ENCODE results near the gene ABCE1. TPM values are rescaled to one million over a fixed set of nuclear protein-coding genes. Genes with fewer than 3 reads are reported as not detected.

Gene ABCE1
- total RNA-seq, 4 donors from 2014 or later = 42.9 to 79.3 (median 62.5) TPM

- Histone ChIP-seq H3K27ac (no peak overlapping the region), H3K4me1 (no peaks in the 10 kb centered on the region), H3K27me3 (no peaks in the 10 kb centered on the region), H3K4me3 (no peak overlapping the region), H3K36me3 (peaks cover 0 to 17% of the 10 kb centered on the region in 2 donors), H3K9me3 (no peaks in the 10 kb centered on the region)
- in situ Hi-C loops (cut with MboI; ENCODE audit: low sequenced_read_pairs in 4 of 4) = no loop called here
- no peak for DNase-seq
- ATAC-seq = no peak
- TF ChIP-seq POLR2A (IDR thresholded peaks at IDR 0.05) (no peak), CTCF (IDR thresholded peaks at IDR 0.05 in 4 of 5, conservative IDR thresholded peaks at IDR 0.05 in 1 of 5) (no peak)
- intact Hi-C loops (cut with DNase I; ENCODE audit: low total_unique reads) = no loop called here
Measured at GRCh38 chr4:145083891-145084605, 14.1 kb upstream of the ABCE1 start.

GRCh38 chr4:145090380-145090779 lies 7.7 kb upstream of the ABCE1 start:
- ATAC-seq = no peak
- H3K9me3 ChIP-seq = peaks cover 0 to 13% (median 0%) of the 10 kb centered on the region in 3 donors
- in situ Hi-C loops (cut with MboI; ENCODE audit: low sequenced_read_pairs in 4 of 4) (no loop called here), intact Hi-C loops (cut with DNase I; ENCODE audit: low total_unique reads) (loop anchor here (10.0 kb wide), 2 partner anchors 916 to 1576 kb away; partner anchors contain the start of gene SMARCA5)
- no peaks in the 10 kb centered on the region for H3K27me3 ChIP-seq
- no peak for DNase-seq
- no peak overlapping the region for H3K27ac ChIP-seq
- H3K4me1 ChIP-seq = no peaks in the 10 kb centered on the region
- TF ChIP-seq CTCF (IDR thresholded peaks at IDR 0.05 in 4 of 5, conservative IDR thresholded peaks at IDR 0.05 in 1 of 5) = no peak
- TF ChIP-seq POLR2A (IDR thresholded peaks at IDR 0.05) = no peak
- H3K36me3 ChIP-seq = peaks cover 2 to 63% of the 10 kb centered on the region in 2 donors
- no peak overlapping the region for H3K4me3 ChIP-seq

- intact Hi-C loops (cut with DNase I; ENCODE audit: low total_unique reads) = loop anchor here (10.0 kb wide), 2 partner anchors 919 to 1579 kb away; partner anchors contain the start of gene SMARCA5
- DNase-seq = no peak
- Histone ChIP-seq H3K4me1 (peaks cover 8 to 11% of the 10 kb centered on the region in 2 donors), H3K36me3 (peaks cover 2 to 67% of the 10 kb centered on the region in 2 donors), H3K9me3 (peaks cover 0 to 13% (median 0%) of the 10 kb centered on the region in 3 donors), H3K27ac (no peak overlapping the region), H3K4me3 (no peak overlapping the region), H3K27me3 (no peaks in the 10 kb centered on the region)
- TF ChIP-seq CTCF (IDR thresholded peaks at IDR 0.05 in 4 of 5, conservative IDR thresholded peaks at IDR 0.05 in 1 of 5) = no peak
- no peak for TF ChIP-seq POLR2A (IDR thresholded peaks at IDR 0.05)
- in situ Hi-C loops (cut with MboI; ENCODE audit: low sequenced_read_pairs in 4 of 4) = no loop called here
- ATAC-seq = no peak
Measured at GRCh38 chr4:145093638-145094037, 4.5 kb upstream of the ABCE1 start.

GRCh38 chr4:145097331-145097820 lies 735 bp upstream of the ABCE1 start:
- TF ChIP-seq POLR2A (IDR thresholded peaks at IDR 0.05) (no peak), CTCF (IDR thresholded peaks at IDR 0.05 in 4 of 5, conservative IDR thresholded peaks at IDR 0.05 in 1 of 5) (no peak)
- peaks cover 33 to 41% of the 10 kb centered on the region in 2 donors for H3K4me1 ChIP-seq
- H3K36me3 ChIP-seq = peaks cover 2 to 34% of the 10 kb centered on the region in 2 donors
- in situ Hi-C loops (cut with MboI; ENCODE audit: low sequenced_read_pairs in 4 of 4) (no loop called here), intact Hi-C loops (cut with DNase I; ENCODE audit: low total_unique reads) (loop anchor here (5.0 to 10.0 kb wide), 3 partner anchors 520 to 1583 kb away; partner anchors contain the start of genes MMAA and SMARCA5)
- peak overlapping the region; percentile 83 to 90 (median 86) for H3K4me3 ChIP-seq
- no peak for ATAC-seq
- no peaks in the 10 kb centered on the region for H3K27me3 ChIP-seq
- peaks cover 0 to 13% (median 0%) of the 10 kb centered on the region in 3 donors for H3K9me3 ChIP-seq
- H3K27ac ChIP-seq = peak overlapping the region; percentile 91 to 96 (median 94)
- no peak for DNase-seq

Data from gastrocnemius medialis (tissue), 4 donors.